Measurements from ENCODE around the gene CCNK.
A peak's percentile ranks its signal among the peaks of the same experiment; 100 is the strongest.

The CCNK gene

GRCh38 chr14:99466758-99467157, 14.5 kb upstream of the CCNK start:
- no peak for DNase-seq (ENCODE audit: low read depth in 4 of 4, low spot score in 1 of 4)

GRCh38 chr14:99467336-99468078, 13.7 kb upstream of the CCNK start:
- no peak for DNase-seq (ENCODE audit: low read depth in 4 of 4, low spot score in 1 of 4)

GRCh38 chr14:99468081-99468480, 13.1 kb upstream of the CCNK start:
- DNase-seq (ENCODE audit: low read depth in 4 of 4, low spot score in 1 of 4), result no peak

GRCh38 chr14:99468836-99469592, 12.2 kb upstream of the CCNK start:
- DNase-seq (ENCODE audit: low read depth in 4 of 4, low spot score in 1 of 4), result no peak

- no peak for DNase-seq (ENCODE audit: low read depth in 4 of 4, low spot score in 1 of 4)
Observed at GRCh38 chr14:99471731-99472130, 9.5 kb upstream of the CCNK start.

- DNase-seq (ENCODE audit: low read depth in 4 of 4, low spot score in 1 of 4), result no peak
Observed at GRCh38 chr14:99472937-99473336, 8.3 kb upstream of the CCNK start.

- no peak for DNase-seq (ENCODE audit: low read depth in 4 of 4, low spot score in 1 of 4)
Observed at GRCh38 chr14:99473458-99473857, 7.8 kb upstream of the CCNK start.

- no peak for DNase-seq (ENCODE audit: low read depth in 4 of 4, low spot score in 1 of 4)
Observed at GRCh38 chr14:99475179-99475578, 6.0 kb upstream of the CCNK start.

GRCh38 chr14:99475660-99476059, 5.5 kb upstream of the CCNK start:
- no peak for DNase-seq (ENCODE audit: low read depth in 4 of 4, low spot score in 1 of 4)

GRCh38 chr14:99476864-99477263, 4.3 kb upstream of the CCNK start:
- no peak for DNase-seq (ENCODE audit: low read depth in 4 of 4, low spot score in 1 of 4)

GRCh38 chr14:99478128-99478527, 3.1 kb upstream of the CCNK start:
- DNase-seq (ENCODE audit: low read depth in 4 of 4, low spot score in 1 of 4), result no peak

GRCh38 chr14:99479160-99479905, 1.9 kb upstream of the CCNK start:
- no peak for DNase-seq (ENCODE audit: low read depth in 4 of 4, low spot score in 1 of 4)

- peak in 3 of 4 experiments; percentile 4 to 23 (median 20) for DNase-seq (ENCODE audit: low read depth in 4 of 4, low spot score in 1 of 4)
Observed at GRCh38 chr14:99479906-99480869, 1.0 kb upstream of the CCNK start, which contains the start of gene SETD3. SETD3 (minus strand) TSS chr14:99480859; CDS start chr14:99465805, 15,054 bp downstream.

- DNase-seq (ENCODE audit: low read depth in 4 of 4, low spot score in 1 of 4), result no peak
Observed at GRCh38 chr14:99481745-99482099, 513 bp downstream of the CCNK start.

GRCh38 chr14:99484106-99484505, 2.9 kb downstream of the CCNK start:
- no peak for DNase-seq (ENCODE audit: low read depth in 4 of 4, low spot score in 1 of 4)

- DNase-seq (ENCODE audit: low read depth in 4 of 4, low spot score in 1 of 4), result no peak
Observed at GRCh38 chr14:99497341-99497740, 16.1 kb downstream of the CCNK start.

- no peak for DNase-seq (ENCODE audit: low read depth in 4 of 4, low spot score in 1 of 4)
Observed at GRCh38 chr14:99497894-99498293, 16.7 kb downstream of the CCNK start.

- no peak for DNase-seq (ENCODE audit: low read depth in 4 of 4, low spot score in 1 of 4)
Observed at GRCh38 chr14:99502989-99503421, 21.8 kb downstream of the CCNK start.

GRCh38 chr14:99503848-99504453, 22.7 kb downstream of the CCNK start:
- DNase-seq (ENCODE audit: low read depth in 4 of 4, low spot score in 1 of 4), result no peak

- DNase-seq (ENCODE audit: low read depth in 4 of 4, low spot score in 1 of 4), result no peak
Observed at GRCh38 chr14:99505089-99505488, 23.9 kb downstream of the CCNK start.
